ENCODE results near the gene CA11.

Gene CA11

DNA sequence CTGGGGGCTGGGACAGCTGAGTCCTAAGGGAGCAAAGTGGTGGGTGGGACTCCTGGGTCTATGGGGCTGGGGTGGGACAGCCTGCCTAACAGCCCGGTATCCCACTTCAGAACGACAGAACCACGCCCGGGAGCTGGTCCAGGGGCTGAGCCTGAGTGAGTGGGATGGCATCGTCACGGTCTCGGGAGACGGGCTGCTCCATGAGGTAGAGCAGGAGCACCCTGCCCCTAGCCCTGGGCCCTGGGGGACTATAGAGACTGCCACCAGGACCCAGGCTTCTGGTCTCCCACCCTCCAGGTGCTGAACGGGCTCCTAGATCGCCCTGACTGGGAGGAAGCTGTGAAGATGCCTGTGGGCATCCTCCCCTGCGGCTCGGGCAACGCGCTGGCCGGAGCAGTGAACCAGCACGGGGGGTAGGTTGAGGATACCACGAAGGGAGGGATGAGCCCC is 18.1 kb downstream of the CA11 start:
- no peak for DNase-seq

DNA sequence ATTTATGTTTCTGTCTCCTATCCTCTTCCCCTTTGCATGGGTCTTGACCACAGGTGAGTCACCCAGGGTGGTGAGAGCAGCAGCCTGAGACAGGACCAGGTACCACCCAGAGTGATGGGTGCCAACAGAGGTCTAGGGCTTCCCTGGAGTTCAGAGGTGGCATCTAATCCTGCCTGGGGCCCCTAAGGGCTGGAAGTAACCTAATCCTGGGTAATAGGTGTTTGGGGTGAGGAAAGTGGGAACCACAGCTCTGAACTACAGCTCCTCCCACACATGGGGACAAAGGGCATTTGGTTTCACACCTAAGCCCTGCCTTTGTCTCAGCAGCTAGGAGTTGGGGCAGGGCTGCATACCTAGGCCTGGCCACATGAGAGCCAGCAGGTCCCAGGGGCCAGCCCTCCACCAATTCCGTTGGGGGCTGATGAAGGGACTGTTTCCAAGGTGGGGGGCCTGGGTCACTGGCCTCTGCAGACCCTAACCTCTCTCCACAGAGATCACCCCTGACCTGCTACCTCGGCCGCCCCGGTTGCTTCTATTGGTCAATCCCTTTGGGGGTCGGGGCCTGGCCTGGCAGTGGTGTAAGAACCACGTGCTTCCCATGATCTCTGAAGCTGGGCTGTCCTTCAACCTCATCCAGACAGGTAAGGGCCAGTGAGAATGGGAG is 18.7 kb downstream of the CA11 start:
- DNase-seq, result no peak

DNA sequence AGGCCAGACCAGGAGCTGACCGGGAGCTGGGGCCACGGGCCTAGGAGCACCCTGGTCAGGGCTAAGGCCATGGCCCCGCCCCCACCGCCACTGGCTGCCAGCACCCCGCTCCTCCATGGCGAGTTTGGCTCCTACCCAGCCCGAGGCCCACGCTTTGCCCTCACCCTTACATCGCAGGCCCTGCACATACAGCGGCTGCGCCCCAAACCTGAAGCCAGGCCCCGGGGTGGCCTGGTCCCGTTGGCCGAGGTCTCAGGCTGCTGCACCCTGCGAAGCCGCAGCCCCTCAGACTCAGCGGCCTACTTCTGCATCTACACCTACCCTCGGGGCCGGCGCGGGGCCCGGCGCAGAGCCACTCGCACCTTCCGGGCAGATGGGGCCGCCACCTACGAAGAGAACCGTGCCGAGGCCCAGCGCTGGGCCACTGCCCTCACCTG is 20.1 kb downstream of the CA11 start:
- no peak for DNase-seq

DNA sequence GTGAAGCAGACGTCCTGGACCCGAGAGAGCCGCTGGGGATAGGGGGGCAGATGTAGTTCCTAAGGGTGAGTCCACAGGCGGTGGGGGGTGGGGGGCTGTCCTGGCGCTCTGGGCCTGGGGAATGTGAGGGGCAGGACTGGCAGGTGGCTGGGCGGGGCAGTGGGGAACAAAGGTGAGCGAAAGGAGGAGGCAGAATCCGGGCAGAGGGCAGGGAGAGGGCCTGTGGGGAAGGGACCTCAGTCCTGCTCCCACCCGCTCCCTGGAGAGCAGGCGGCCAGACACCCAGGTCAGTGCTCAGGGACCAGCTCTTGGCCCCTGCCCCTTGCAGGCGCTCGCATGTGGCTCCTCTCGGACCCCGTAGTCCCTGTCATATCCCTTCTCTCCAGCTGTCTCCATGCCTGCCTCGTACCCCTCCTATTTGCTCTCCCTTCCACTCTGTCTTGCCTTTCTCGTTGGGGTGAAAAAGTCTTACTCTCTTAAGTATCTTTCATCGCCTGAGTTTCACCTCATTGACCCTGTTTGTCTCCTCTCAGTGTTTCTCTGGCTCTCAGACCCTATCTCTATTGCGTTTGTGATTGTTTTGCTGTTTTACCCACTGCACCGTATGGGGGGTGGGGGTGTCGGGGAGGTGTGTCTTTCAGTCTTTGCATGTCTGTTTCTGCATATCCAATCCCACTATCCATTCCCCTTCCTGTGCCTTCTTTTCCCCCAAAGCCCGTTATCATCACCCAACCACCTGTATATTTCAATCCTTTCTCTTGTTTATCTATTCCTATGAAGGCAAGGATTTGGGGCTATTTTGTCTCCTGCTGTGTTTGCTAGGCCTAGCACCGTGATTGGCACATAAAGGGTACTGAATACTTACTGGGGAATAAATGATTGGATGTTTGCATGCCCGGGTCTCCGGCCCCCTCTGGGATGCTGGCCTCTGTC is 20.9 kb downstream of the CA11 start:
- DNase-seq, result no peak

DNA sequence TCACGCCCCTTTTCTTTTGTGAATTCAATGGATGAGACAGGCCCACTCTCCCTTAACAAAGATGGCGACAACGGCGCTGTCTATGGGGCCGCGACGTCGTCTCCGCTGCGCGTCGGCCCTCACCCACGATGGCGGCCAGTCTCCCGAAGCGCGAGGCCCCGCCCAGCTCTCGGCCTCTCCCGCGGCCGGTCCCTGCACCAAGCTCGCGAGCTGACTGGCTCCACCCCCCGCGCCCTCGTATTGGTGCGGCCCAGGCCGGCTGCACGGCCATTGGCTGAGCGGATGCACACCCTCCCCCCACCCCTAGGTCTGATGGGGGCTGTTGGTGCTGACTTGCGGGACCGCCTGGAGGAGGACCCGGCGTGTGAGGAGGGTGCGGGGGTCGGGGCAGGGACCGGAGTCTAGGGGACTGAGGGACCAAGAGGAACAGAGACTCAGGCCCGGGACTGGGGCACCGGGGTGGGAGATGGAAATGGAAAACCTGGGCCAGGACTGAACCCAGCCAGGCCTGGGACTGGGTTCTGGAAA is 21.9 kb downstream of the CA11 start:
- peak; percentile 99 for DNase-seq

DNA sequence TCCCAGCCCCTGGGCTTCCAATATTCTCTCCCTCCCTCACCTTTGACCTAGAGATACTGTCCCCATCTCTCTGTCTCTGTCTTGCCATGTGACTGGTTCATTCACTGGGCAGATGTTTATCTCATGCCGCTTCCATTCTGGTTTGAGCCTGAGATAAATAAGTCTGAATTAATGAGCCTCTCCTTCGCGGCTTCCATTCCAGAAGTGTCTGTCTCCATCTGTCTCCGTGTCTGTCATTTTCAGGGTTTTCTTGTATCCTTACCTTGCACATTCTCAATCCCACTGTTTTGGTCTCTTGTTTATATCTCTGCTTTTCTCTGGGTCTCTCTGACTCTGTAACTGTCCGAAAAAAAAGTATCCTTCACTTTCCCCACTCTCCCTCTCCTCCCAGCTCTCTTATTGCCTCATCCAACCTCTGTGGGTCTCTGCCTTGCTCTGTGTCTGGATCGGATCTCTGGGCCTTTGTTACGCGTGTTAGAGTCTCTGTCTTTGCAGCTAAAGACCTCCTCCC is 22.4 kb downstream of the CA11 start:
- no peak for DNase-seq

DNA sequence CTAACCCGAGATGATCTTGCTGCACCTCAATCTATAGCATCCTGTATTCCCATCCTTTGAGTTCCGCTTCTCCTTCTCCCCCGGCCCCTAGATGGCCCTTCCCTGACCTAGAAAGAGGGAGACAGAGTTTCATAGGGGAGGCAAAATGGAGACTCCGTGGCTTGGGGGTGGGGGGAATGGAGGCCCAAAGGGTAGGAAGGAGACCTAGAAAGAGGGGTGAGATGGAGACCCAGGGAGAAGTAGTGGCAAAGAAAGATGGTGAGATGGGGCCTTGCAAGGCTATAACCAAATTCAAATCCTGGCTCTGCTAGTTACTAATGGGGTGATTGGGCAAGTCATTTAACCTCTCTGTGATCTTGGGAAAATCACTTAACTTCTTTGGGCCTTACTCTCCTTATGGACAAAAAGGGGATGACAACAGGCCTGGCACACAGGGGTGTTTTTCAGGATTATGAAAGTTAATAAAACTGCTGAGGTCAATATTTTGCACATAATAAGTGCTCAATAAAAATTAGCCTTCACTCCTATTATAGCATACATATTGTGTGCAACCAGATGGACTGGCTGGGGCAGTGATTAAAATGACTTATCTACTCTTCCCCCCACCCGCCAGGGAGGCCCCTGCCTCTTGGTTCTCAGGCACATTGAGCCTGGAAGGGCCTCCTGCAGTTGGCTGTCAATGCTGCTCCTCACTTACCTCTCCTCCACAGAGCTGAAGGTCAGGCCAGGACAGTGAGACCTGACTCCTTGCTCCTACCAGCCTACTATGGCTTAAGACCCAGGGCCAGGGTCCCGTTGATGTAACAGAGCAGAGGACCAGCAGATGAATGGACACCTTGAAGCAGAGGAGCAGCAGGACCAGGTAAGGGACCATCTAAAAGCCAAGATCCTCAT is 26.0 kb downstream of the CA11 start:
- no peak for DNase-seq

DNA sequence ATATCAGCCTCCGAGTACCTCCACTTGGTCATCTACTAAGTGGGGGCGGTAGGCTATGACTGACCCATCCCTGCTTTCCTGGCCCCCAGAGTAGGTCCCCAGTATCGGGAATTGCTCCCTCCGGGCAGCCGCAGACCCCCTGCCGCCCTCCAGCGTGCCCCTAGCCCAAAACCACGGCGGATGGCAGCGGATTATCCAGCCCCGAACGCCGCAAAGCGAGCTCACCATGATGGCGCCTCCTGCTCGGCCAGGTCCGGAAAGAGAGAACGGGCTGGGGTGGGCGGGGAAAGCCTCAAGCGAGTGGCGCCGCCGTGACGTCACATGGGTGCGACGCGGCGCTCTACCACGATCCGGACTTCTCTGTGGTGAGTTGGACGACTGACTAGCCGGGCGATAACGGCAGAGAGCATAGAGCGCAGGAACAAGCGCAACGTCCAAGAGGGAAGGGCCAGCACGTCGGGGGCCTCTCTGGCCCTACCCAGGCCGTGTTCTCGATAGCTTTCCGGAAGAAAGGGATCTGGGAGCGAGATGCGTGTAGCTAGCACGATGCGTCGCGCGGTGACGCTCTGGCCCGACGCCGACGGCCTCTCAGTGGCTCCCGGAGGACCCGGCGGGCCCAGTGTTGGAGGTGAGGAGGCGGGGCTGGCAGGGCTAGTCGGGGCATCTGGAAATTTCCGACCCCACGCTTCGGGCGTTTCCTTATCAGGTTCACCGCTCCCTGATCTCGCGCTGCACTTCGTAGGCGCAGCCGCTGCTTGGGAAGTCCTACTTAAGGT is 26.9 kb downstream of the CA11 start, which contains the start of the genes RPL18 and SPHK2:
Gene RPL18, minus strand, starts transcription at position 263 of the 776 bp plus-strand sequence. Its CDS starts 35 bp downstream, at position 228.
Gene SPHK2, plus strand, starts transcription at position 591 of the 776 bp plus-strand sequence. CDS start 1,009 bp downstream, outside the sequence.
- peak; percentile 99 for DNase-seq

DNA sequence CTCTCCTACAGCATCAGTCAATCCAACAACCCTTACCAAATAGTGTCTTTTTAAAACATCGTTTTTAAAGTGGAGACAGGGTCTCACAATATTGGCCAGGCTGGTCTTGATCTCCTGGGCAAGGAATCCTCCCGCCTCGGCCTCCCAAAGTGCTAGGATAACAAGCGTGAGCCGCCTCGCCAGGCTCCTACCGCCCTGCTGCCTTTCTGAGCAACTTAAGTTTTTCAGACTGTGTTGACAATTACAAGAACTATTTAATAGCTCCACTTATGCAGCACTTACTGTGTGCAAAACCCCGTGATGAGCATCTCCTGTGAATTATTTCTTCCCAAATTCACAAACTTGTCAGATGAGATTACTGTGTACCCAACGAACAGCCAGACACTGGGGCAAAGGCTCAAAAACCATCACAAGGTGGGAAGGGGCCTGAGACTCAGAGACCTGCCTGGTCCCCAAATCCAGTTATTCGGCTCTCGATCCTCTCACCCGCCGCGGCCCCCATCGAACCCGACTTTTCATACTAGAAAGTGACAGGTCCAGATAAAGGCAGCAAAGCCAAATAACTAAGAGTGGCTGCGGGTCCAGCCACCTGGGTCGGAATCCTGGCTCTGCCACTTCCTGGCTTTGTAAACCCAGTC is 27.6 kb downstream of the CA11 start:
- no peak for DNase-seq

DNA sequence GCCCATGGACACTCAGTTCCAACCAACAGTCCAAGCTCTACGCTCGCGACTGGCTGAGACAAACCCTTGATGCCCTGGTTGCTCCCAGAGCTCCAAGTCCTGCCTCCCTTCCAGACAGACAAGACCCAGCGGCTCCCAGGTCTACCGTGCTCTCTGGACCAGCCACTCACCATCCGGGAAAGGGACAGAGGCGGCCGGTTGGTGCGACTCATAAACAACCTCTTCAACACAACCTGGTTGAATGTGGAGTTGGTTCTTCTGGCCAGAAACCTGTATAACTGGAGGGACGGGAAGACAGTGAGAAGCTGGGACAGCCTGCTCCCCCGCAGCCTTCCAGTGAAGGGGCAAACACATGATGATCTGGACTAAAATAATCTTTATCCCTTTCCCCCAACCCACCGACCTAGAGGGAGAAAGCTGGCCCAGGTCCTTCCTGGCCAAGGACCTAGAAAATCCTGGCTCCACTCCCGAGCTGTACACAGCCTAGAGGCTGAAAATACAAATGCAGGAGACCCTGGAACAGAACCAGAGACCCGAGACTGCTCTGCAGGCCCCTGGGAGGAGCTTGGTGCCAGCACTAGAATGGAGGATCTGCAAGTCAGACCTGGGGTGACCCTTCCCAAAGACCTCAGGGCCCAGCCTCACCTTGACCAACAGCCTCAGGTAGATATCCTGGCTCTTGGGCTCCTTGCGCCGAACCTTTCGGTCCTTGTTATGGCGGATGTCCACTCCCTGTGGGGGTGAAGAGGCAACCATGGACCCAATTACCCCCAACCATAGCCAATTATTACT is 28.6 kb downstream of the CA11 start:
- DNase-seq, result peak; percentile 47

DNA sequence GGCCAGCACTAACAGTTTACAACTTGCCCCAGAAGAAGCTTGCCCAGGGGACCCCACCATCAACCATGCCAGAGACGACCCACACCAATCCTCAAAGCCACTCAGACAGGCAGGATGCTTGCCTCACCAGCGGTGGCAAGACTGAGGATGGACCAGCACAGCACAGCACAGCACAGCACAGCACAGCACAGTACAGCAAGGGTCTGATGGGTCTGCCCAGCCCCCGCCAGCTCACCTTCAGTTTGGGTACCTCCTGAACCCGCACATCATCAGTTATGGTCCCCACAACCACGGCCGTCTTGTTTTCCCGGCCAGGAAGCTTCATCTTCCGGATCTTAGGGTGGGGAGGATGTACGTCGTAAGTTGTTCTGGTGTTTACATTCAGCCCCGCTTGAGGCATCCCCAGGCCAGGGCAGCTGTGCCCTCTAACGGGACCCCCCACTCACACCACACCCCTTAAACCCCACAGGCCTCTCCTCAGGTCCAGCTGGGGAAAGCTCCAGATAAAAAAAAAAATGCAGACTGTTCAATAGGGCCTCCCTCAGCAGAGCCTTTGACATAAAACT is 29.4 kb downstream of the CA11 start:
- no peak for DNase-seq

DNA sequence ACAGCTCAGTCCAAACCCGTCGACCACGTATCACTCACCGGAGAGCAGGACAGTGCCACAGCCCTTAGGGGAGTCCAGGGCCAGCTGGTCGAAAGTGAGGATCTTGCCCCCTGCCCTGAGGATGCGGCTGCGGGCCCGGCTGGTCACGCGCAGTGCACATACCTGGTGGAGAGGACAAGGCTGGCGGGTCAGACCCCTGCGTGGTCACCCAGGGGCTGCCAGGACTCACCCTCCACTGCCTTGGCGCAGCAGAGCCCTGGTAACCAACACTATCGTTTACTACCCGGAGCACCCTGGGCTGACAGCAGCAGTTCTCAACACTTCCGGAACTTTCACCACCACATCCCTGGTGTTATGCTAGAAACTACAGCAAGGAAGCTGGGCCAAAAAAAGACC is 29.9 kb downstream of the CA11 start:
- no peak for DNase-seq

DNA sequence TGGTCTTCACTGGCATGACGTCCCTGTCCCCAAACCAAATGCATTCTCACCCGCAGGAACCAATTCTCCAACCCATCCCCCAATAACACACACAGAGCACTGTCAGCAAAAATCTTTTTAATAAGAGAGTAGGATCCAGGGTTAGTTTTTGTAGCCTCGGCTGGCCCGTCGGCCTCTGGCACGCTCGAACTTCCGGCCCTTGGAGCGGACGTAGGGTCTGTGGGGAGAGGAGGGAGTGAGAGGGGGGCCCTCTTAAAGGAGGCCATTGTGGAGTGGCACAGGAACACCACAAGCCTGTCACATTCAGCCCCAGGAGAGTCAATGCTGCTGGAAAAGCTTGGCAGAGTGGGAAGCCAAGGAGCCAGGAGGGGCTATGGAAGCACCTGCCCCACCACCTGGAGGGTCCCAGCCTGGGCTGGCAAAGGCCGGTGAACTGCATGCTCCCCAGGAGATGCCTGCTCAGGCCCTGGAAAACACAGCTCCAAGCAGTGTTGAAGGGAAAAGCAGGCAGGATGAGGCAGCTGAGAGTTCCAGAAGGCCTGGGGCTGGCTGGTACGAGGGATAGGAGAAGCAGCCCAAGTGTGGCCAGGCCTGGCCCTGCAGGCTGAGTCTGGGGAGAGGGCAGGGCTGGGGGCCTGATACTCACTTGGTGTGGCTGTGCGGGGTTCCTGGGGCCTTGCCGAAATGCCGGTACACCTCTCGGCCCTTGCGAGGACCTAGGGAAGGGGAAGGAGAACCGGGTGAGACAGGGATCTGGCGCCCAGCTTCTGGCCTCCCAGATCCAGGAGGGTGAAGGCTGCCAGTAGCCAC is 30.6 kb downstream of the CA11 start:
- no peak for DNase-seq

DNA sequence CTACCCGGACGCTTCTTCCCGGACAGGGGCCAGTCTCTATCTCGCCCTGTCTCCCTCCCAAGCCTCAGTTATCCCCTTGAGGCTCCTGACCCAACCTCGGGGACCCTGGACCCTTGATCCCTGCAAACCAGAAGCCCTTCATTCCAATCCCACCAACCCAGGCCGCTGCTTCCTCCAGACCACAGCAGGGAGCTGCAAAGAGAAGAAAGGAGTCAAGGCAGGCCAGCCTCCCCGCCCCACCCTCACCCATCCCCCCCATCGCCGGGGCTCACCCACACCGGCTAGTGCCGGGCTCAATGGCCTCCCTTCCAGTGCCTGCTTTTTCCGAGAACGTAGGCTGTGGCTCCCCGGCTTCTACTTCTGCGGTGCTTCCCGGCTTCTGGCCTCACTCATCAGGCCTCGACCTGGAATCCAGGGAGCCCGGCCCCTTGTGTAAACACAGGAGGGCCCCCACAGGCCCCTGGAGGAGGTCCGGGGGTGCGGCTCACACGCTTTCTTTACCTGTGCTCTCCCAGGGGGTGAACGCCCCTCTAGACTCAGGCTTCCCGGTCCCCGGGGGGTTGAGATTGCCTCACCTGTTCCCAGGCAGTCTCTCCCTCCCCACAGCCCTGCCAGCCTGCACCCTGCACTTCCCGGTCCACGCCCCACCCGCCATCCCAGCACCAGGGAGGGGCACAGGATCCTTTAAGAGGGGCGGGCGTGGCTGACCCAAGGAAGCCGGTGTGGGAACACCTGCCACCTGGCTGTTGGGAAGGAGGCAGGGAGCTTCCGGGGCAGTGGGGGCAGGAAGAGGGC is 31.4 kb downstream of the CA11 start, which contains the start of gene FAM83E:
Gene FAM83E, minus strand, starts transcription at position 641 of the 795 bp plus-strand sequence. CDS start 1,704 bp downstream, outside the sequence.
- no peak for DNase-seq

DNA sequence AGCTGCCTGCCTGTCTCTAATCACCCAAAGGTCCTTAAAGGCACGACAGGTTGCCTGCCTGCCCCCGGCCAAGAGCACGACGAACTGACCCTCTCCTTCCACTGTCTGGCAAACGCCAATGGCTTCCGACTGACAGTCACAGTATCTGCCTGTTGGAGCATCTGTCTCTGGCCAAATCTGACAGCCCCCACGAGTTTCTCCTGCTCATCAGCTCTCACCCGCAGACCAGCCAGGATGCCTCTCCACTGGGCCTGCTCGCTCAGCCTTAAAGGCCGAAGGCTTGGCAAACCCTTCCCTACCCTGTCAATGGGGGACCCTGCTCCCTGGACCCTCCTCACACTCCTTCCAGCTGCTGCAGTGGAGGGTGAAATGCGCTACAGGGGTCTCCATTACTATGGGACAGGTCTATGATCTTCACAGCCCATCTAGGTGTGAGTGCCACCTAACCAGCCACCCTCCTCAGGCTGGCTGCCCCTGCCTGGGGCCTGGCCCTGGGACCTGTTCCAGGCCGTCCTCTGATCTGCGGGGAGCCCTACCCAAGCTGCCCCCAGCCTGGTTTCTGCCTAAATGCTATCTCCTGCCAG is 32.0 kb downstream of the CA11 start:
- no peak for DNase-seq

DNA sequence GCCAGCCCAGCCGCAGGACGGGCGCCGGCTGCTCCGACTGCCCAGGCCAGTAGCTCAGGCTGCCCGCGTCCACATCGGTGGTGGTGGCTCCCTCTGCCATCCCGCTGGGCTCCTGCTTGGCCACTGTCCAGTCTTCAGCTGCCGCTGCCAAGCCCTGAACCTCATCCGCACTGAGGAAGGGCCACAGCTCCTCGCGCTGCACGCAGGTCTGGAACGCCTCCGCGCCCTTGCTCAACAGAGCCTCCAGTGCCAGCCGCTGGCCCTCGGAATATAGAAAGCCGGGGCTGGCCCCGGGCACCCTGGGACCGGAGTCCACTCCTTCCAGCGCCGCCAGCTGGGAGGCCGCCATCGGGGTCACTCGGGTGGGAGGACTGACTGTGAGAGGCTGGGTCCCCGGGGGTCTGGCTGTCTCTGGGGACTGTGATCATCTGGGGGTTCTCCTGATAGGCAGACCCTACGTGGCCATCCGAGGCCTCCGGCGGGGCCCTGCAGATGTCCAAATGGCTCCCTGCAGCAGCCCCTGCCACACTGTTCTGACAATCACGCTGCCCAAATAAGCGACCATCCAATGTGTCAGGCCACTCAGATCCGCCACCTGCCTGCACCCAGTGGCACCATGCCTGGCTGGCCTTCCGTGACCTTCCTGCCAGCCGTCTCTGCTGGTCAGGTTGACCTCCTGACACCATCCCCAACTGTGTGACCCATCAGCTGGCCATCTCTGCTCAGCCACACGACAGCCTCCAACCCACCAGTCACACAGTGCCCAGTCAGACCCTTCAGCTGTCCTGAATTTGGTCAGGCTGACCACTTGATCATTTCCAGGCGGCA is 32.7 kb downstream of the CA11 start:
- DNase-seq, result no peak

Measured in femur (tissue), 1 donor.